ENCODE data around the gene EPHB1.

DNA sequence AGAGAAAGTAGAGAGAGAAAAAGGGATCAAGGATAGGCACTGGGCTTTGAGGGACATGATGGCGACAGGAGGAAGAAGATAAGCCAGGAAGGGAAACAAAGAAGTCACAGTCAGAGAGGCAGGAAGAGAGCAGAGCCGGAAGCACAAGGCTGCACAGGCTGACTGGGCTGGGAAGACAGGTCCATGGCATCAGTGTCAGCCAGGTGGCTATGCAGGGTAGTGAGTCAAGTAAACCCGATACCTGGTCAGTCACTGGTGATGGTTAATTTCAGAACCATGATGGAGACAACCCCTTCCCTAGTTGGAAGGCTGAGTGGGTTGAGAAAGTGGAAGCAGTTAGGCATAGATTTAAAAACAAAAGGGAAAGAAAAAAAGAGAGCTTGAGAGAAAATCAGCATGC, 203.8 kb downstream of the EPHB1 start:
- TF ChIP-seq, protein P1, sequence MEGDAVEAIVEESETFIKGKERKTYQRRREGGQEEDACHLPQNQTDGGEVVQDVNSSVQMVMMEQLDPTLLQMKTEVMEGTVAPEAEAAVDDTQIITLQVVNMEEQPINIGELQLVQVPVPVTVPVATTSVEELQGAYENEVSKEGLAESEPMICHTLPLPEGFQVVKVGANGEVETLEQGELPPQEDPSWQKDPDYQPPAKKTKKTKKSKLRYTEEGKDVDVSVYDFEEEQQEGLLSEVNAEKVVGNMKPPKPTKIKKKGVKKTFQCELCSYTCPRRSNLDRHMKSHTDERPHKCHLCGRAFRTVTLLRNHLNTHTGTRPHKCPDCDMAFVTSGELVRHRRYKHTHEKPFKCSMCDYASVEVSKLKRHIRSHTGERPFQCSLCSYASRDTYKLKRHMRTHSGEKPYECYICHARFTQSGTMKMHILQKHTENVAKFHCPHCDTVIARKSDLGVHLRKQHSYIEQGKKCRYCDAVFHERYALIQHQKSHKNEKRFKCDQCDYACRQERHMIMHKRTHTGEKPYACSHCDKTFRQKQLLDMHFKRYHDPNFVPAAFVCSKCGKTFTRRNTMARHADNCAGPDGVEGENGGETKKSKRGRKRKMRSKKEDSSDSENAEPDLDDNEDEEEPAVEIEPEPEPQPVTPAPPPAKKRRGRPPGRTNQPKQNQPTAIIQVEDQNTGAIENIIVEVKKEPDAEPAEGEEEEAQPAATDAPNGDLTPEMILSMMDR (IDR thresholded peaks at IDR 0.05), result no peak
- no peak for TF ChIP-seq POLR2A (IDR thresholded peaks at IDR 0.05)
